Measurements from ENCODE around the gene ZNF41. TPM values are rescaled to one million over a fixed set of nuclear protein-coding genes. Genes with fewer than 3 reads are reported as not detected.
A peak's percentile ranks its signal among the peaks of the same experiment; 100 is the strongest.

Gene ZNF41
- 4.4 and 5.0 TPM in 2 replicates for total RNA-seq

- no peak for TF ChIP-seq CTCF (conservative IDR thresholded peaks at IDR 0.05; ENCODE audit: low read depth, low read length)
- peak within 1 kb of the TSS; percentile 70 for H3K4me3 ChIP-seq (ENCODE audit: low read depth, low read length)
- peak; percentile 39 for DNase-seq (ENCODE audit: low read depth)
Measured at GRCh38 chrX:47482512-47483305, at the start of gene ZNF41. Gene ZNF41, minus strand, starts transcription at chrX:47483222. Its CDS starts 15,741 bp downstream, at chrX:47467481.

- no peak for TF ChIP-seq CTCF (conservative IDR thresholded peaks at IDR 0.05; ENCODE audit: low read depth, low read length)
- no peak overlapping the region for H3K4me3 ChIP-seq (ENCODE audit: low read depth, low read length)
- DNase-seq (ENCODE audit: low read depth): no peak
Measured at GRCh38 chrX:47530049-47530448, 47.0 kb upstream of the ZNF41 start.

GRCh38 chrX:47529548-47529947 lies 46.5 kb upstream of the ZNF41 start:
- DNase-seq (ENCODE audit: low read depth): no peak
- no peak for TF ChIP-seq CTCF (conservative IDR thresholded peaks at IDR 0.05; ENCODE audit: low read depth, low read length)
- no peak overlapping the region for H3K4me3 ChIP-seq (ENCODE audit: low read depth, low read length)

GRCh38 chrX:47523713-47524166 lies 40.7 kb upstream of the ZNF41 start:
- H3K4me3 ChIP-seq (ENCODE audit: low read depth, low read length): peak overlapping the region; percentile 56
- DNase-seq (ENCODE audit: low read depth): no peak

GRCh38 chrX:47523297-47523696 lies 40.3 kb upstream of the ZNF41 start:
- no peak for DNase-seq (ENCODE audit: low read depth)
- TF ChIP-seq CTCF (conservative IDR thresholded peaks at IDR 0.05; ENCODE audit: low read depth, low read length): peak; percentile 60
- peak overlapping the region; percentile 56 for H3K4me3 ChIP-seq (ENCODE audit: low read depth, low read length)

More at GRCh38 chrX:47523713-47524166, 40.7 kb upstream of the ZNF41 start:
- TF ChIP-seq CTCF (conservative IDR thresholded peaks at IDR 0.05; ENCODE audit: low read depth, low read length): no peak

- DNase-seq (ENCODE audit: low read depth): no peak
- TF ChIP-seq CTCF (conservative IDR thresholded peaks at IDR 0.05; ENCODE audit: low read depth, low read length): no peak
- no peak overlapping the region for H3K4me3 ChIP-seq (ENCODE audit: low read depth, low read length)
Measured at GRCh38 chrX:47518144-47518543, 35.1 kb upstream of the ZNF41 start.
